Dedifferentiated amniotic fluid mesenchymal stem cell (primary cell): ENCODE results near the gene CRYGA.
"Not testable (repeated sequence)": the region's sequence is repeated elsewhere in the genome, so short reads cannot be mapped to it uniquely, and the experiment has no call there.

ENCODE experiments used
- DNase-seq: peaks from one replicate; pipeline ENCODE4 v3.0.0-alpha.2; 2016; ENCODE audit errors: extremely low spot score

The CRYGA gene

GRCh38 chr2:208127090-208127489 lies 36.3 kb downstream of the CRYGA start:
- no peak for DNase-seq

DNA sequence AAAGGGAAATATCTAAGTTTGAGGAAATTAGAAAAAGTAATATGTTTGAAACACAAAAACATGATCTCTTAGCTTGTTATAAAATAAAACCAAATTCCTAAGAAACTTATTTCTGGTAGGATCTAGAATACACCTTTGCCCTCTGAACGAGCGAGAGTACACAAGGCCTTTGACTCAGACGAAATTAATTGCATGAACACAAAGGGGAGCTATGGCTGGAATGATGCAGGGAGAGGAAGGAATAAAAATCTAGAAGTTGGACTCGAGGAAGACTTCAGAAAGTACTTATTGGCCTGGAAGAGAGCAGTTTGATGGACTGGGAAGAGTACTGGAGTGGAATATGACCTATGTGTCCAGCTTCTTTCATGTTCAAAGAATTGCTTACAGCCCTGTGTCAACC lies 38.1 kb downstream of the CRYGA start:
- no peak for DNase-seq

DNA sequence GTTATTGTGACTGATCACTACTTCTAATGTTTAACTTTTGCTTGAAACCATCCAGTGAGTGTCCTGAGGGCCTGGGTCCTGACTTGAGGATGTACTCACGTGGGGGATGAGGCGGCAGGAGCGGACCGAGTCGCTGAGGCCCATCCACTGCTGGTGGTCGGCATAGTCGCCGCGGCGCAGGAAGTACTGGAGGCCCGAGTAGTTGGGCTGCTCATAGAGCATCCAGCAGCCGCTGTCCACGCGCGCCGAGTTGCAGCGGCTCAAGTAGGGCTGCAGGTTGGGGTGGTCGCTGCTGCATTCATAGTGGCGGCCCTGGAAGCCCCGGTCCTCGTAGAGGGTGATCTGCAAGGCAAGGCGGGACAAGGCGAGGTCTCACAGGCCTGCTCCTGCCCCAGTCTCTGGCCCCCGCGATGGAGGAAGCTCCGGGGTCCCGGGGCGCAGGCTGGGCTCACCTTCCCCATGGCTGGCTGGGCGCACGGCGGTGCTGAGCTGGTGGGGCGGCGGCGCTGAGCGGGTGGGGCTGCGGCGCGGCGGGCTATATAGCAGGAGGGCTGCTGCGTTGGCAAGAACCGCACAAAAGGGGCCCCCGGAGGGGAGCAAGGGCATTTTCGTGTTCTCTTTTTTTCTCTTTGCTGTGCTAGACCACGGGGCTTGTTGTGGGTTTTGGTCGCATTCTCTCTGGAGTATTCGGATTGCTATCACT lies 39.2 kb downstream of the CRYGA start, which contains the start of gene CRYGD:
TSS of gene CRYGD (minus strand) at position 512 of the 703 bp plus-strand sequence. CDS start at position 461, 51 bp downstream.
- DNase-seq: not testable (repeated sequence)

GRCh38 chr2:208122248-208122647 lies 41.1 kb downstream of the CRYGA start:
- DNase-seq: no peak

- DNase-seq: no peak
Observed at GRCh38 chr2:208118918-208119317, 44.5 kb downstream of the CRYGA start.

DNA sequence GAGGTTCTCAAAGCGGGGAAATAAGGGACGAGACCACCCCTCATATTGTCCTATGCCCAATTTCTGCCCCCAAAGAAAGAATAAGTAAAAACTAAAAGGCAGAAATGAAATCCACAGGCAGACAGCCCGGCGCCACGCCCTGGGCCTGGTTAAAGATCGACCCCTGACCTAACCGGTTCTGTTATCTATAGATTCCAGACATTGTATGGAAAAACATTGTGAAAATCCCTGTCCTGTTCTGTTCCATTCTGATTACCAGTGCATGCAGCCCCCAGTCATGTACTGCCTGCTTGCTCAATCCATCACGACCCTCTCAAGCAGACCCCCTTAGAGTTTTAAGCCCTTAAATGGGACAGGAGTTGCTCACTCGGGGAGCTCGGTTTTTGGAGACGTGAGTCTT lies 46.0 kb downstream of the CRYGA start:
- not testable (repeated sequence) for DNase-seq

DNA sequence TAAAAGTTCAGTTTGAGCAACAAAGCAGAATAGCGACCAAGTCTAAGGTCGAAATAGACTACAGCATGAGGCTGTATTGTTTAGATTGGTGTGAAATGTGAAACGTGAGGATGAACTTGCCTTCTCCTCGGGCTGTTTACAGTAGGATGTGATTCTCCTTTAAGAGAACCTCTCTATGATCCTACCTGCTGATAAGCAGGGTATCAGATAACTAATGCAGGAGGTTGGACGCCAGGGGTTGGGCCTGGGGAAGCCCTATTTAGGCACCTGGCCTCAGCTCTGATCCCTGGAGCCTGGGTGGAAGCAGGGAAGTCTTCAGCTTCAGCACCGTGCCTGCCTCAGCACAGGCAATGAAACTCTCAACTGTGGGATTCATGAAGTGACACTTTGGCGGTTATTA lies 50.4 kb downstream of the CRYGA start:
- DNase-seq: no peak

DNA sequence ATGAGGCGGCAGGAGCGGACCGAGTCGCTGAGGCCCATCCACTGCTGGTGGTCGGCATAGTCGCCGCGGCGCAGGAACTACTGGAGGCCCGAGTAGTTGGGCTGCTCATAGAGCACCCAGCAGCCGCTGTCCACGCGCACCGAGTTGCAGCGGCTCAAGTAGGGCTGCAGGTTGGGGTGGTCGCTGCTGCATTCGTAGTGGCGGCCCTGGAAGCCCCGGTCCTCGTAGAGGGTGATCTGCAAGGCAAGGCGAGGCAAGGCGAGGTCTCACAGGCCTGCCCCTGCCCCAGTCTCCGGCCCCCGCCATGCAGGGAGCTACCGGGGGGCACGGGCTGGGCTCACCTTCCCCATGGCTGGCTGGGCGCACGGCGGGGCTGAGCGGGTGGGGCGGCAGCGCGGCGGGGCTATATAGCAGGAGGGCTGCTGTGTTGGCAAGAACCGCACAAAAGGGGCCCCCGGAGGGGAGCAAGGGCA lies 51.1 kb downstream of the CRYGA start:
- DNase-seq: not testable (repeated sequence)
